ENCODE results near the gene FRMD4B. TPM values are rescaled to one million over a fixed set of nuclear protein-coding genes. Genes with fewer than 3 reads are reported as not detected.

FRMD4B gene
- total and polyA plus RNA-seq, 2 donors (not counting 3 experiments of a cell fraction or from before 2014, with no cell fraction given): 66.4 to 89.7 TPM

- dilution Hi-C loops (cut with MboI; ENCODE audit: extremely low pct_ligation_motif_present, low sequenced_read_pairs): loop anchor here (25.0 kb wide), 1 partner anchor 247 kb away; no protein-coding TSS in a partner anchor
- H3K79me2 ChIP-seq (ENCODE audit: control insufficient read depth, insufficient read depth, low read length): no peaks in the 10 kb centered on the region
- intact Hi-C loops (cut with micrococcal nuclease): loop anchor here (5.0 kb wide), 1 partner anchor 37 kb away; no protein-coding TSS in a partner anchor
- CTCF ChIA-PET: interaction anchor here (1.1 to 4.5 kb wide), 18 partner anchors 10 to 288 kb away, joined by 3 to 88 read pairs (median 11); partner anchors contain the start of gene FRMD4B
- H3K9ac ChIP-seq (replicated peaks; ENCODE audit: extremely low read depth, insufficient read depth, low read length): no peak overlapping the region
- POLR2A ChIA-PET: no interaction called here
- peaks cover 27% of the 10 kb centered on the region for H3K4me1 ChIP-seq (ENCODE audit: control insufficient read depth, extremely low read depth, insufficient read depth, low read length)
- H3K9me3 ChIP-seq (replicated peaks; ENCODE audit: control insufficient read depth, insufficient read depth, low read length): no peaks in the 10 kb centered on the region
- no peak for TF ChIP-seq JUN (IDR thresholded peaks at IDR 0.05; ENCODE audit: borderline replicate concordance, insufficient read depth, insufficient read length, low read depth)
- TF ChIP-seq GATA2 (IDR thresholded peaks at IDR 0.05; ENCODE audit: insufficient read depth, insufficient read length, low read depth, low read length): no peak
- no peak for TF ChIP-seq EZH2 (IDR thresholded peaks at IDR 0.05; ENCODE audit: borderline replicate concordance, low read depth, low read length, severe bottlenecking)
- TF ChIP-seq CTCF (IDR thresholded peaks at IDR 0.05; ENCODE audit: extremely low read depth in 1 of 2, insufficient read depth in 1 of 2, low read depth in 1 of 2, low read length in 2 of 2): no peak
- no peak for TF ChIP-seq MYC (IDR thresholded peaks at IDR 0.05; ENCODE audit: low read depth, low read length)
- TF ChIP-seq POLR2A (IDR thresholded peaks at IDR 0.05; ENCODE audit: low read depth, low read length): no peak
- TF ChIP-seq, protein P1, sequence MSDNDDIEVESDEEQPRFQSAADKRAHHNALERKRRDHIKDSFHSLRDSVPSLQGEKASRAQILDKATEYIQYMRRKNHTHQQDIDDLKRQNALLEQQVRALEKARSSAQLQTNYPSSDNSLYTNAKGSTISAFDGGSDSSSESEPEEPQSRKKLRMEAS (IDR thresholded peaks at IDR 0.05; ENCODE audit: insufficient read depth, insufficient read length): no peak
- TF ChIP-seq POLR2AphosphoS5 (IDR thresholded peaks at IDR 0.05; ENCODE audit: insufficient read depth, low read depth, low read length): no peak
- TF ChIP-seq FOS (IDR thresholded peaks at IDR 0.05; ENCODE audit: borderline replicate concordance, insufficient read depth, low read length): no peak
- H3K9me1 ChIP-seq (replicated peaks; ENCODE audit: control insufficient read depth, extremely low read depth, insufficient read depth, low read length): no peaks in the 10 kb centered on the region
- H2AFZ ChIP-seq (ENCODE audit: low read depth, low read length): no peak overlapping the region
- no peak for DNase-seq (ENCODE audit: low read depth, low spot score)
- no peak overlapping the region for H3K4me2 ChIP-seq (ENCODE audit: insufficient read depth, low read length)
- H3K36me3 ChIP-seq (ENCODE audit: control insufficient read depth in 2 of 2, extremely low read depth in 1 of 2, insufficient read depth in 2 of 2, low read length in 2 of 2): no peaks in the 10 kb centered on the region
- H3K27me3 ChIP-seq (ENCODE audit: control insufficient read depth in 2 of 2, insufficient read depth in 2 of 2, low read length in 2 of 2): no peaks in the 10 kb centered on the region
- H3K27ac ChIP-seq (ENCODE audit: insufficient read depth, low read depth, low read length): no peak overlapping the region
- FAIRE-seq: no peak
- H3K4me3 ChIP-seq (replicated peaks in 1 of 3; ENCODE audit: insufficient read depth in 1 of 3, low read depth in 1 of 3, low read length in 3 of 3): no peak overlapping the region
- no peaks in the 10 kb centered on the region for H4K20me1 ChIP-seq (replicated peaks; ENCODE audit: control insufficient read depth, extremely low read depth, insufficient read depth, low read length)
- BruUV-seq (replicated peaks): no TSS peak
Measured at GRCh38 chr3:69409011-69409410, 23.1 kb upstream of the FRMD4B start.

Data from endothelial cell of umbilical vein (primary cell).